Neural progenitor cell (in vitro differentiated cells): ENCODE data around the gene CADM1.

Source experiments
- CTCF ChIP-seq: fragments of 200-600 bp; sonication (generic); IDR thresholded peaks from 2 replicates; pipeline ENCODE4 v1.5.1; 2017; ENCODE audit warnings: antibody characterized with exemption, mild to moderate bottlenecking
- EZH2phosphoT487 ChIP-seq: fragments of 200-600 bp; sonication (generic); IDR thresholded peaks from 2 replicates; pipeline ENCODE4 v1.6.1; 2017; ENCODE audit warnings: antibody characterized with exemption

GRCh38 chr11:115378557-115378956 lies 125.7 kb downstream of the CADM1 start:
- TF ChIP-seq CTCF (no peak), EZH2phosphoT487 (no peak)
